Heart left ventricle (tissue), 13 donors: ENCODE data around the gene FHIP1A.

Experiments used
- CTCF ChIP-seq, 12 donors: fragments of 200-600 bp; sonication (generic) in 4 of 12; IDR thresholded peaks; one replicate each; pipeline versions ENCODE4 v1.5.0 to v1.8.0; 2018 to 2022; ENCODE audit warnings: antibody characterized with exemption in 12 of 12, mild to moderate bottlenecking in 5 of 12
- POLR2A ChIP-seq, 2 donors: fragments of 450-650 bp; IDR thresholded peaks; one replicate each; pipeline ENCODE4 v1.6.1; 2017; ENCODE audit warnings: antibody characterized with exemption in 2 of 2, mild to moderate bottlenecking in 2 of 2, moderate library complexity in 2 of 2
- donor health status: ischemic (EF 13 %, LVEDD 7.1; RV severe dilation, severe dysfunction).
- donor health status: DM: no; HTN: yes; CAD: no.
- donor health status: DM: no; HTN: no; CAD: no.
- donor health status: ischemic (EF 25% LVEDD 6.9; RV normal size, moderate dysfunction).
- donor health status: ischemic (EF 25% LVEDD 5.7; RV mildly dilated, moderate dysfunction).
- donor health status: ischemic (EF 35%, LVEDD 5.7; RV mildly dilated, moderate dysfunction).
- donor health status: nonischemic (EF 11% LVEDD 7.7; RV severe dilation, severe dysfunction).
- donor health status: DM: yes; HTN: yes; CAD: no.
- donor health status: PGD.
- donor health status: ischemic (EF 29% LVEDD 5.4; RV normal size, mild dysfunction).
- donor health status: nonischemic (EF 23%, LVEDD 6.1; RV moderate dilation, normal function).

GRCh38 chr4:151407018-151407417 is 2.0 kb upstream of the FHIP1A start:
- no peak for TF ChIP-seq POLR2A (IDR thresholded peaks at IDR 0.05)
- TF ChIP-seq CTCF (IDR thresholded peaks at IDR 0.05): no peak
